ENCODE measurements around the gene ZMIZ1.

GRCh38 chr10:79189181-79189580 lies 120.4 kb downstream of the ZMIZ1 start:
- no peak for TF ChIP-seq CTCF (conservative IDR thresholded peaks at IDR 0.05; ENCODE audit: low read length)
- no peak for TF ChIP-seq EZH2phosphoT487 (IDR thresholded peaks at IDR 0.05; ENCODE audit: borderline replicate concordance)

Measured in Loucy (cell line).